Thyroid gland (tissue), 4 donors: ENCODE results near the gene MYO3A. TPM values are rescaled to one million over a fixed set of nuclear protein-coding genes. Genes with fewer than 3 reads are reported as not detected.

Experiments used
- DNase-seq, 2 donors: peaks; one replicate each; pipeline ENCODE4 v3.0.0-alpha.2; 2019
- H3K27ac ChIP-seq, 3 donors: fragments of 200-600 bp; sonication (generic); 1 replicate in 2 of 3; 2 replicates in 1 of 3; pipeline ENCODE4 v1.5.1; 2016 to 2019; ENCODE audit warnings: mild to moderate bottlenecking in 1 of 3, moderate library complexity in 1 of 3
- H3K27me3 ChIP-seq: fragments of 200-600 bp; sonication (generic); one replicate; pipeline ENCODE4 v1.5.1; 2019
- H3K36me3 ChIP-seq, 2 donors: fragments of 200-600 bp; sonication (generic); one replicate each; pipeline ENCODE4 v1.5.1; 2016 to 2019
- H3K4me1 ChIP-seq, 2 donors: fragments of 200-600 bp; sonication (generic); one replicate each; pipeline ENCODE4 v1.5.1; 2017 to 2019
- H3K4me3 ChIP-seq, 3 donors: fragments of 200-600 bp; sonication (generic); replicated peaks in 1 of 3; 1 replicate in 2 of 3; 2 replicates in 1 of 3; pipeline ENCODE4 v1.5.1; 2016; ENCODE audit warnings: mild to moderate bottlenecking in 1 of 3
- H3K9me3 ChIP-seq: fragments of 200-600 bp; sonication (generic); one replicate; pipeline ENCODE4 v1.5.1; 2017
- POLR2A ChIP-seq, 2 donors: fragments of 450-650 bp; IDR thresholded peaks; one replicate each; pipeline ENCODE4 v1.6.1; 2017; ENCODE audit warnings: antibody characterized with exemption in 2 of 2, mild to moderate bottlenecking in 2 of 2, moderate library complexity in 1 of 2
- WGBS, 2 donors: methylation state at CpG; one replicate each; pipeline ENCODE4 v1.1.5; 2017; 5-methylcytosine and 5-hydroxymethylcytosine counted together
- intact Hi-C: fragments of 100-400 bp; cut with DNase I; formaldehyde crosslinking; loops from one replicate; pipeline ENCODE4 v1.15.1; 2023
- total RNA-seq, 4 donors: library from RNA; depleted of rRNA; stranded (reverse); fragments of >200 nt; gene quantifications; one replicate each; pipeline ENCODE4 v1.2.3, GENCODE V29; 2016
- TF ChIP-seq, protein P1 (sequence below), 6 experiments: fragments of 200-600 bp in 3 of 6; fragments of 450-650 bp in 3 of 6; sonication (generic) in 3 of 6; IDR thresholded peaks; one replicate each; pipeline ENCODE4 v1.5.1; 2016 to 2019; ENCODE audit warnings: antibody characterized with exemption in 6 of 6, mild to moderate bottlenecking in 2 of 6, inconsistent platforms in 1 of 6, moderate library complexity in 1 of 6

Gene MYO3A
- total RNA-seq, 4 donors from 2014 or later = 1.6 to 2.9 (median 2.2) TPM

DNA sequence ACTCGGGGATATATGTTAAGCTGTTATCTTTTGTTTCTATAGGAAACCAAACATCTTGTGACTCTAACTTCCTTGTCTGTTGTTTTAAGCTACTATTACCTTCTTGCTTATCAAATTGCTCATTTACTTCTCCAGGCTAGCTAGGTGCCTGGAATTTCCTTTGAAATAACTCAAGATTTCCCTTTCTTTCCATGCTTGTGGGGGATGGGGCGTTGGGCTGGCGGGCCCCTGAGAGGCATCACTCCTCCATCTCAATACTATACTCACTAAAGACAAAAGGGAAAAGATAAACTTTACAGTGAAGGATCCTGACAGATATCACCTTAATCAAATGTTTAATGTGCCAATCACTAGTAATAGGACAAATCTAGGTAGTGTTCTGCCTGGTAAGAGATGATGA, 34.7 kb upstream of the MYO3A start:
- DNase-seq = no peak
- Histone ChIP-seq H3K9me3 (no peaks in the 10 kb centered on the region), H3K27me3 (no peaks in the 10 kb centered on the region), H3K27ac (no peak overlapping the region), H3K36me3 (no peaks in the 10 kb centered on the region), H3K4me3 (no peak overlapping the region), H3K4me1 (no peaks in the 10 kb centered on the region)
- 50 to 57% methylated on average over 3 of the region's 3 CpGs for WGBS, 2 donors
- intact Hi-C loops = no loop called here
- no peak for TF ChIP-seq POLR2A (IDR thresholded peaks at IDR 0.05)
- TF ChIP-seq, protein P1, sequence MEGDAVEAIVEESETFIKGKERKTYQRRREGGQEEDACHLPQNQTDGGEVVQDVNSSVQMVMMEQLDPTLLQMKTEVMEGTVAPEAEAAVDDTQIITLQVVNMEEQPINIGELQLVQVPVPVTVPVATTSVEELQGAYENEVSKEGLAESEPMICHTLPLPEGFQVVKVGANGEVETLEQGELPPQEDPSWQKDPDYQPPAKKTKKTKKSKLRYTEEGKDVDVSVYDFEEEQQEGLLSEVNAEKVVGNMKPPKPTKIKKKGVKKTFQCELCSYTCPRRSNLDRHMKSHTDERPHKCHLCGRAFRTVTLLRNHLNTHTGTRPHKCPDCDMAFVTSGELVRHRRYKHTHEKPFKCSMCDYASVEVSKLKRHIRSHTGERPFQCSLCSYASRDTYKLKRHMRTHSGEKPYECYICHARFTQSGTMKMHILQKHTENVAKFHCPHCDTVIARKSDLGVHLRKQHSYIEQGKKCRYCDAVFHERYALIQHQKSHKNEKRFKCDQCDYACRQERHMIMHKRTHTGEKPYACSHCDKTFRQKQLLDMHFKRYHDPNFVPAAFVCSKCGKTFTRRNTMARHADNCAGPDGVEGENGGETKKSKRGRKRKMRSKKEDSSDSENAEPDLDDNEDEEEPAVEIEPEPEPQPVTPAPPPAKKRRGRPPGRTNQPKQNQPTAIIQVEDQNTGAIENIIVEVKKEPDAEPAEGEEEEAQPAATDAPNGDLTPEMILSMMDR (IDR thresholded peaks at IDR 0.05) = no peak

DNA sequence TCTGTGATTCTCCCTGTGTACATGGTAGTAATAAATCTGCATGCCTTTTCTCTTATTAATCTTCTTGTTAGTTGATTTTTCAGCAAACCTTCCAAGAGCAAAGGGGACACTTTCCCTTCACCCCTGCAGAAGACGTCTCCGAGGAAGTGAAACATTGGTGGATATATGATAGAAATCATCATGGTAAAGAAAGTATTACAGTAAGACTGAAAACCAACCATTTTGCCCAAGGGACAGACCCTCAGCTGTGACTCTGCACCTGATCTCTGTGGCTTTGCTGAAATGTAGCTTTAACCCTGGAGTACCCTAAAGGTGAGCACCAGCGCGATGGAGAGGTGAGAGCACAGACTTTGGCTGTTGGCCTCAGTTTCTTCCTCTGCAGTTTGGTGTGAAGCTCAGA, 32.8 kb upstream of the MYO3A start:
- Histone ChIP-seq H3K9me3 (no peaks in the 10 kb centered on the region), H3K4me1 (no peaks in the 10 kb centered on the region), H3K36me3 (no peaks in the 10 kb centered on the region), H3K4me3 (no peak overlapping the region), H3K27ac (no peak overlapping the region), H3K27me3 (no peaks in the 10 kb centered on the region)
- TF ChIP-seq, protein P1 (IDR thresholded peaks at IDR 0.05) = no peak
- TF ChIP-seq POLR2A (IDR thresholded peaks at IDR 0.05) = no peak
- no peak for DNase-seq
- intact Hi-C loops = no loop called here
- WGBS, 2 donors = 87 to 92% methylated on average over 4 of the region's 4 CpGs

DNA sequence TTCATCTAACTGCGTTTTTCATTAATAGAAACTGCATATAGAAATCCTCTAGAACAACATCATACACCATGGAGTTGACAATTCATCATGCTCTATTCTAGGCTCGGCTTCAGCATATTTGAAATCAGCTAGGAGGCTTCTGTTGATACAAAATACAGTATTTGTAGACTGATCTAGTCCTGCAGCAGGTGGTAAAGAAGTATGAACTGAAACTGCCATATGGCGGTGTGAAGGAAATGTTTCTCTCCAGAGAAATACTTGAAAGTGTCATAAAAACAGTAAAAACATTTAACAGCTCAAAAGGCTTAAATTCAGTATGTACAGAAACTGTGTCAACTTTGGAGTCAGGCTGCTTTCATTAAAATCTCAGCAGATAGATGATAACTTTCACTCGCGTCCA, 32.0 kb upstream of the MYO3A start:
- no peaks in the 10 kb centered on the region for H3K36me3 ChIP-seq
- no peak overlapping the region for H3K4me3 ChIP-seq
- intact Hi-C loops = no loop called here
- H3K9me3 ChIP-seq = no peaks in the 10 kb centered on the region
- TF ChIP-seq, protein P1 (IDR thresholded peaks at IDR 0.05) = no peak
- no peak for TF ChIP-seq POLR2A (IDR thresholded peaks at IDR 0.05)
- H3K4me1 ChIP-seq = no peaks in the 10 kb centered on the region
- H3K27me3 ChIP-seq = no peaks in the 10 kb centered on the region
- no peak for DNase-seq
- H3K27ac ChIP-seq = no peak overlapping the region
- WGBS, 2 donors = 86 to 91% methylated on average over 5 of the region's 5 CpGs

DNA sequence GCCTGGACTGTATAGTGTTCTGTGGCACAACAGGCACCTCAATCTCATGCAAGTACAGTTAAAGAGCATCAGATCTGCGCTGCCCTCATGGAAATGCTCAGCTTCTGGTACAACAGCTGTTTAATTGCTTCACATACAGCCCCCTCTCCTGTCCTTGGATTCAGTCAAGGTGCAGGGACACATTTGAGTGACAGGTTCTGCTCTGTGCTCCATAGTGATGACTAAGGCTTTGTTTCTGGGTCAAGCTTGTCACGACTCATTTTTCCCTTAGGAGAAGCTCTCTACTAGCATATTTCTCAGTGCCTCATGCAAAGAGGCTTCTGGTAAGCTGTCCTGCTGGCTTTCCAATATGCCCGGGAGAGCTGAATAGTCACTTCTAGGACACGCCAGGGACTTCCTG, 26.8 kb upstream of the MYO3A start:
- no peaks in the 10 kb centered on the region for H3K36me3 ChIP-seq
- no peaks in the 10 kb centered on the region for H3K4me1 ChIP-seq
- intact Hi-C loops = no loop called here
- no peaks in the 10 kb centered on the region for H3K9me3 ChIP-seq
- no peaks in the 10 kb centered on the region for H3K27me3 ChIP-seq
- no peak overlapping the region for H3K4me3 ChIP-seq
- H3K27ac ChIP-seq = no peak overlapping the region
- TF ChIP-seq POLR2A (IDR thresholded peaks at IDR 0.05) = no peak
- TF ChIP-seq, protein P1 (IDR thresholded peaks at IDR 0.05) = no peak
- DNase-seq = no peak
- 55 to 70% methylated on average over 4 of the region's 4 CpGs for WGBS, 2 donors

DNA sequence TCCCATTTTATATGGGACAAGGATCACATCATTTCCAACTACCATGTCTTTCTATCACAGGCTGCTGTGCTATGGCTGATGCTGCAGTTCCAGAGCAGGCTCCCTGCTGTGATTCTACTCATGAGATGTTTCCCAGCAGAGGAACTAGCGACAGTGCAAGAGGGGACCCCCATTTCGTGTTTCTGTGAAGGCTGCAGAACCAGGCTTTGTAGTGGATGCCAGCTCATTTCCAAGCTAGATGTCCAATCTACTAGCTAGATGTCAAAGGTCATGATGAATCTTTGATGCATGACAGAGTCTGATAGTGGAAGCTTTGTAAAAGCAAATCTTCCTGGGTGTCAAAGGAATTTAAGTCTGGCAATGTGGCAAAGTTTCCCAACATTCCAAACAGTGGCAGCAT, 21.2 kb upstream of the MYO3A start:
- DNase-seq = no peak
- intact Hi-C loops = no loop called here

More for the DNA sequence above, 21.2 kb upstream of the MYO3A start:
- Histone ChIP-seq H3K9me3 (no peaks in the 10 kb centered on the region), H3K36me3 (no peaks in the 10 kb centered on the region), H3K4me1 (no peaks in the 10 kb centered on the region), H3K4me3 (no peak overlapping the region), H3K27me3 (no peaks in the 10 kb centered on the region), H3K27ac (no peak overlapping the region)
- 38 to 50% methylated on average over 1 to 2 of the region's 2 CpGs for WGBS, 2 donors
- TF ChIP-seq, protein P1 (IDR thresholded peaks at IDR 0.05) = no peak
- TF ChIP-seq POLR2A (IDR thresholded peaks at IDR 0.05) = no peak
